Neural cell (in vitro differentiated cells): Measurements from ENCODE around the gene POLR3E.

ENCODE experiments used
- EP300 ChIP-seq: fragments of 450-650 bp; conservative IDR thresholded peaks from 2 replicates; pipeline ENCODE4 v1.6.1; 2014; ENCODE audit warnings: antibody characterized with exemption, mild to moderate bottlenecking, moderate library complexity; ENCODE audit not compliant: poor library complexity, severe bottlenecking
- POLR2AphosphoS5 ChIP-seq: IDR thresholded peaks from 2 replicates; pipeline ENCODE4 v1.6.1; 2012
- REST ChIP-seq: IDR thresholded peaks from 2 replicates; pipeline ENCODE4 v1.6.1; 2012; ENCODE audit warnings: borderline replicate concordance
- TF ChIP-seq, protein P1 (sequence below): fragments of 450-650 bp; IDR thresholded peaks from 2 replicates; pipeline ENCODE4 v1.5.1; 2014; ENCODE audit warnings: antibody characterized with exemption, mild to moderate bottlenecking, moderate library complexity; ENCODE audit not compliant: poor library complexity, severe bottlenecking

DNA sequence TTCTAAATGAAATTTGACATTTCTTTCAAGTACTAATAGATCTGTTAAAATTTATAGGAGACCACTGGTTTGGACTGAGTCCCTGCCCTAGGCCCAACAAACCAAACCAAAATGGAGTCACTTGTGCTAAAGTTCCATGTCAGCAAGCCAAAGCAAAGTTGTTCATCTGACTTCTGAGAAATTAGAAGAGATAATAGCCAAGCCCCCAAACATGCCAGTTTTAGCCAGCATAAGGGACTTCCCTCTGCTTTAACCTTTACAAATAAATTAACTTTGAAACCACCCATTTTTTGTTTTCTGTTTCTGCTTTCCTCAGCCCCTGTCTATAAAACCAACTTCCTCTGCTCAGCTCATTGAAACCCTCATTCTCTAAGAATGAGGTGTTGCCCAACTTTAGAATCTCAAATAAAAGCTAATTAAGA, 58.3 kb downstream of the POLR3E start:
- TF ChIP-seq, protein P1, sequence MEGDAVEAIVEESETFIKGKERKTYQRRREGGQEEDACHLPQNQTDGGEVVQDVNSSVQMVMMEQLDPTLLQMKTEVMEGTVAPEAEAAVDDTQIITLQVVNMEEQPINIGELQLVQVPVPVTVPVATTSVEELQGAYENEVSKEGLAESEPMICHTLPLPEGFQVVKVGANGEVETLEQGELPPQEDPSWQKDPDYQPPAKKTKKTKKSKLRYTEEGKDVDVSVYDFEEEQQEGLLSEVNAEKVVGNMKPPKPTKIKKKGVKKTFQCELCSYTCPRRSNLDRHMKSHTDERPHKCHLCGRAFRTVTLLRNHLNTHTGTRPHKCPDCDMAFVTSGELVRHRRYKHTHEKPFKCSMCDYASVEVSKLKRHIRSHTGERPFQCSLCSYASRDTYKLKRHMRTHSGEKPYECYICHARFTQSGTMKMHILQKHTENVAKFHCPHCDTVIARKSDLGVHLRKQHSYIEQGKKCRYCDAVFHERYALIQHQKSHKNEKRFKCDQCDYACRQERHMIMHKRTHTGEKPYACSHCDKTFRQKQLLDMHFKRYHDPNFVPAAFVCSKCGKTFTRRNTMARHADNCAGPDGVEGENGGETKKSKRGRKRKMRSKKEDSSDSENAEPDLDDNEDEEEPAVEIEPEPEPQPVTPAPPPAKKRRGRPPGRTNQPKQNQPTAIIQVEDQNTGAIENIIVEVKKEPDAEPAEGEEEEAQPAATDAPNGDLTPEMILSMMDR, result no peak
- no peak for TF ChIP-seq EP300
- no peak for TF ChIP-seq REST
- TF ChIP-seq POLR2AphosphoS5, result no peak
